Measurements from ENCODE around the gene BMP8A.
"Not testable (repeated sequence)": the region's sequence is repeated elsewhere in the genome, so short reads cannot be mapped to it uniquely, and the experiment has no call there.

The BMP8A gene, protein sequence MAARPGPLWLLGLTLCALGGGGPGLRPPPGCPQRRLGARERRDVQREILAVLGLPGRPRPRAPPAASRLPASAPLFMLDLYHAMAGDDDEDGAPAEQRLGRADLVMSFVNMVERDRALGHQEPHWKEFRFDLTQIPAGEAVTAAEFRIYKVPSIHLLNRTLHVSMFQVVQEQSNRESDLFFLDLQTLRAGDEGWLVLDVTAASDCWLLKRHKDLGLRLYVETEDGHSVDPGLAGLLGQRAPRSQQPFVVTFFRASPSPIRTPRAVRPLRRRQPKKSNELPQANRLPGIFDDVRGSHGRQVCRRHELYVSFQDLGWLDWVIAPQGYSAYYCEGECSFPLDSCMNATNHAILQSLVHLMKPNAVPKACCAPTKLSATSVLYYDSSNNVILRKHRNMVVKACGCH

DNA sequence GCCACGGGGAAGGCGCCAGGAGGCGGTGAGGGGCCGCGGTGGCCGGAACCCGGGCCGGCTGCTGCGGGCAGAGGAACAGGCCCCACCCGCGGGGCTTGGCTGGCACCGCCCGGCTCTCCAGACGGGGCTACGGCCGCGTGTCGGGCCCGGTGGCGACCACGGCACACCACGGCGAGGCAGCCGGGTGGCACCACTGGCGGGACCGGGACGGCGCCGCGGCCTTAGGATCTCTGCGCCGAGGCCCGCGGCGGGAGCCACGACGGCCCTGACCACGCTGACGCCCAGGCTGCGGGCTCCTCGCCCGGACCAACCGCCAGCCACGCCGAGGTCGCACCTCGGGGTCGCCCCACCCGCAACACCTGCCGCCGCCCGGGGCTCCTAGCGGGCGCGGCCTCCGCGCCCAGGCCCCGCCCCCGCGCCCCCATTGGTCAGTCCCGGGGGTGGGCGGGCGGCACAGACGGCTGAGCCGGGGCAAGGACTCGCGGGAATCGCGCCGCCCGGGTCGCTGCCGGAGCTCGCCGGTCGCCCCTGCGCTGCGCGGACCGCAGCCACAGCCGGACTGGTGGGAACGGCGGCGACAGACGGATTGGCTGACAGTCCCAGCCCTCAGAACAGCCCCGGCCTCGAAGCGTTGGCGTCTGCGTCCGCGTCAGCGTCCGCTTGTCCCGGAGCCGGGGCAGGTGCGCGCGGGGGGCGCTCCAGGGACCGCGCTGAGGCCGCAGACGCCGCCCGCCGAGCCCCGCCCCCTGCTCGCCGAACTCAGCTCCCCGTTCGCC is at the start of gene BMP8A:
Gene BMP8A, plus strand, starts transcription at position 491 of the 776 bp plus-strand sequence. CDS start 356 bp downstream, outside the sequence.
- DNase-seq = peak; percentile 42

DNA sequence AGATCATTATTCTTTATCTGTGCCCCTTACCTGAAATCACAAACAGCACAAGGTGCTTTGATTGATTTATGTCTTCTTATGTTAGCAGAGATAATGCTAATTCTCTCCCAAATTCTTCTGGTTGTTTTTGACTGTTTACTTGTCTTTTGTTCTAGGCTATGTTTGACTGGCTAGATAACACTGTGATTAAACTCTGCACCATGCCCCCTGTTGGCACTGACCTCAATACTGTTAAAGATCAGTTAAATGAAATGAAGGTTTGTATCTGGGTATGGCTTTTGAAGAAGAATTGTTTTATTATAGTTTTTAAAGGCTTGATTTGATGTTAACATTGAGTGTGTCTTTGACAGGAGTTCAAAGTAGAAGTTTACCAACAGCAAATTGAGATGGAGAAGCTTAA is 49.6 kb upstream of the BMP8A start:
- DNase-seq = no peak

DNA sequence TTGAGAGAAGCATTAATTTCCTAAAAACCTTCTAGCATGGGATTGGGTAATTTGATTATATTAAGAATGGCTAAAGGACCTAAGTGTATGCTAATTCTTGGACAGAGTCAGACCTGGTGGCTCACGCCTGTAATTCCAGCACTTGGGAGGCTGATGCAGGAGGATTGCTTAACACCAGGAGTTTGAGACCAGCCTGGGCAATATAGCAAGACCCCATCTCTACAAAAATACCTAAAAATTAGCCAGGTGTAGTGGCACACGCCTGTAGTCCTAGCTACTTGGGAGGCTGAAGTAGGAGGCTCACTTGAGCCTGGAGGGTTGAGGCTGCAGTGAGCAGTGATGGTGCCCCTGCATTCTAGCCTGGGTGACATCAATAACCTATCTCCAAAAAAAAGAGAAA is 45.9 kb upstream of the BMP8A start:
- DNase-seq = no peak

DNA sequence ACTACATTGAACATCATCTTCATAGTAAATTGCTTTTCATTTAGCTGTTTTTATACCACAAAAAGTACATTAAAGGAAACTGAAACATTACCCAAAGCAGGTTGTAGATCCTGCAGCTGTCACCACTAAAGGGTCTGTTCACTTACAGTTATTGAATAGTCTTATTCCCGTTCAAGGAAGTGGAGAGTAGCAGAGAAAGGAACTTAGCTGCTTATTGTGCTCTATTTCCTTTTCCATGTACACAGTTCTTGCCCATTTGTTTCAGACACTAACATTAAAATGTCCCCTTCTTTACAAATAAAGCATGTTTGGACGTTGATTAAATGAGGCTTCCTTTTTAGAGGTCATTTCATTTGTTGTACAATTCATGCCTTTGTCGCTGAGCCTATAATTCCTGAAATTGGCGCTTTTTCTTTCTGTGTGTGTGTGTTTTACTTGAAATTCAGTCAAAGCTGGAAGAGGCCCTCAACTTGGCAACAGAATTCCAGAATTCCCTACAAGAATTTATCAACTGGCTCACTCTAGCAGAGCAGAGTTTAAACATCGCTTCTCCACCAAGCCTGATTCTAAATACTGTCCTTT is 44.4 kb upstream of the BMP8A start:
- no peak for DNase-seq

DNA sequence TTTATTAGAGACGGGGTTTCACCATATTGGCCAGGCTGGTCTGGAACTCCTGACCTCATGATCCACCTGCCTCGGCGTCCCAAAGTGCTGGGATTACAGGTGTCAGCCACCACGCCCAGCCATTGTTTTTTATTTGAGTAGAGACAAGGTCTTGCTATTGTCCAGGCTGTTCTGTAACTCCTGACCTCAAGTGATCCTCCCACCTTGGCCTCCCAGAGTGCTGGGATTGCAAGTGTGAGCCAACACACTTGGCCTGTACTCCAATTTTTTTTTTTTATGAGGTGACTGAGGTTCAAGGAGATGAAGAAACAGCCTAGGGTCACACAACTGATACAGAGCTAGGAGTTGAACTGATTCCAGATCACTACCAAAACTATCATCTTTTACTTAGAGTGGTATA is 41.4 kb upstream of the BMP8A start:
- DNase-seq = not testable (repeated sequence)

DNA sequence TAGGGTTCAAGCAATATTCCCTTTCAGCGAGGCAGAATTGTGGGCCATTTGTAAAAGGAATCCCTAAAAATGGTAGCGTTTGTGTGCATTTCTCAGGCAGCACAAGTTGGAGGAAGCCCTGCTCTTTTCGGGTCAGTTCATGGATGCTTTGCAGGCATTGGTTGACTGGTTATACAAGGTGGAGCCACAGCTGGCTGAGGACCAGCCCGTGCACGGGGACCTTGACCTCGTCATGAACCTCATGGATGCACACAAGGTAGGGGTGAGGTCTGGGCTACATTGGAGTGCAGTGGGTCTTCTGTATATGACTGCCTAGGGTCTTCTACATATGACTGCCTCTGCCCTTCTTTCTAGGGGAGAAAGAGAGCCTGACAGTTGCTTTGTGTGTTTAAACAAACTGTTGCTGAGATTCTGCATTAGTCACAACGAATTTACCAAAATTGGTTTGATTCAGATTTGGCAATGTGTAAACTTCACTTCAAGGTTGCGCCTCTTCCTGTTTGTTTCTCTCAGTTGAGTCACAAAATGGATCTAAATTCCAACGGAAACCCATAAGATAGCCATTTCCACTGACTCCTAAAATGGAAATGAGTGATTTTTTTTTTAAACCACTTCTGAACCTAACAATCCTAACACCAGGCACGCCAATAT is 40.4 kb upstream of the BMP8A start:
- DNase-seq = no peak

DNA sequence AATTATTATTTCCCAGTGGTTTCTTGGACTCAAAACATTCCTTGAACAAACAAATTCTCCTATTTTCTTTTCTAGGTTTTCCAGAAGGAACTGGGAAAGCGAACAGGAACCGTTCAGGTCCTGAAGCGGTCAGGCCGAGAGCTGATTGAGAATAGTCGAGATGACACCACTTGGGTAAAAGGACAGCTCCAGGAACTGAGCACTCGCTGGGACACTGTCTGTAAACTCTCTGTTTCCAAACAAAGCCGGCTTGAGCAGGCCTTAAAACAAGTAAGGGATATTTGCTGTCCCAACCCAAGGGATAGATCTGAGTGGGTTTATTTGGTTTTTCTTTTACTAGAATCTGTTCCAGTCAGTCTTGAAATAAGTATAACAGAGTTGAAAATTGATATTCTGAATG is 39.4 kb upstream of the BMP8A start:
- no peak for DNase-seq

DNA sequence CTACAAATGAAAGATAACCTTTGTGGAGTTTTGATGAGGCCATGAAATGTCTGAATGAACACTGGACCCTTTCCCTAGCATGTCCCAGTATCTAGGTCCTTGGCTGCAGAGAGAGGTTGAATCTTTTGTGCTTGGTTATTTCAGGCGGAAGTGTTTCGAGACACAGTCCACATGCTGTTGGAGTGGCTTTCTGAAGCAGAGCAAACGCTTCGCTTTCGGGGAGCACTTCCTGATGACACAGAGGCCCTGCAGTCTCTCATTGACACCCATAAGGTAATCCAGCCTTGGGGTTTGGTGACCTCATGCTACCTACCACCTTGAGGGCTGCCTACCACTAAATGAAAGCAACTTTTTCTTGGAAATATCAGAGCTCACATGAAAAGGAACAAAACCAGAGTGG is 38.9 kb upstream of the BMP8A start:
- DNase-seq = no peak

DNA sequence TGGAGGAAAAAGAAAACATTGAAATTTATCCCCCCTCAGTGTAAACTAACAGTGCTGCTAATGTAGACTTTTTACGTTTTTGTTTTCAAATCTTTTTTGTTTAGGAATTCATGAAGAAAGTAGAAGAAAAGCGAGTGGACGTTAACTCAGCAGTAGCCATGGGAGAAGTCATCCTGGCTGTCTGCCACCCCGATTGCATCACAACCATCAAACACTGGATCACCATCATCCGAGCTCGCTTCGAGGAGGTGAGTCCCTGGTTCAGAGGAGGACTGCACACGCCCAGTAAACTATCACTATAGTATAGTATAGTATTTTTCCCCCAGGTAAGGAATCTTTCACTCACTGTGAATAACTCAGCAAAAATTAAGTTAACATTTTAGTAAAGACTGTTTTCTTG is 37.8 kb upstream of the BMP8A start:
- DNase-seq = no peak

DNA sequence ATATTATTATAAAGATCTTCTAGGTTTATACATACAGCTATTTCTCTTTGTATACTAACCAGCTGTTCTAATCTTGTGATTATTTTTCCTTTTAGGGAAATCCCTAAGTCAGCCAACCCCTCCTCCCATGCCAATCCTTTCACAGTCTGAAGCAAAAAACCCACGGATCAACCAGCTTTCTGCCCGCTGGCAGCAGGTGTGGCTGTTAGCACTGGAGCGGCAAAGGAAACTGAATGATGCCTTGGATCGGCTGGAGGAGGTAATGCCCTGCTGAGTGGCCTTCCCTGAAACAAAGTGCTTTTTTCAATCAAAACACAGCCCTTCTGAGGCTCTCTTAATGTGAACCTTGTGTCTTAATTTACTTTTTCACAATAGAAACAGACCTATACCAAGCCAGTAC is 32.4 kb upstream of the BMP8A start:
- no peak for DNase-seq

DNA sequence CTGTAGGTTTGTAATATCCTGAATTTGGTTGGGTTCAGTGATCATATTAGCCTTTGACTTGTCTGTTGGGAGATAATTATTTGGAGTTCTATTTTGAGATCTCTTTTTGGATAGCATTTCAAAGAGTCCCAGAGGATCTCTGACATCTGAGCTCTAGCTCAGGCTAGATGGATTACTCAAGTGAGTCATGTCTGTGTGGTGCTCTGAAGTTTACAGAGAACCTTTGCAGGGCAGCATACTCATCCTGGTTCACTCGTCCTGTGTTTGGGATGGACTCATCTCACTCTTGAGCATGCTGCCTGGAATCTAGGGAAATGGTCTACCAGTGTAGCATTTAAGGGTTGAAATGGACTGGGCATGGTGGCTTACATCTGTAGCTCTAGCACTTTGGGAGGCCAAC is 29.4 kb upstream of the BMP8A start:
- DNase-seq = no peak

DNA sequence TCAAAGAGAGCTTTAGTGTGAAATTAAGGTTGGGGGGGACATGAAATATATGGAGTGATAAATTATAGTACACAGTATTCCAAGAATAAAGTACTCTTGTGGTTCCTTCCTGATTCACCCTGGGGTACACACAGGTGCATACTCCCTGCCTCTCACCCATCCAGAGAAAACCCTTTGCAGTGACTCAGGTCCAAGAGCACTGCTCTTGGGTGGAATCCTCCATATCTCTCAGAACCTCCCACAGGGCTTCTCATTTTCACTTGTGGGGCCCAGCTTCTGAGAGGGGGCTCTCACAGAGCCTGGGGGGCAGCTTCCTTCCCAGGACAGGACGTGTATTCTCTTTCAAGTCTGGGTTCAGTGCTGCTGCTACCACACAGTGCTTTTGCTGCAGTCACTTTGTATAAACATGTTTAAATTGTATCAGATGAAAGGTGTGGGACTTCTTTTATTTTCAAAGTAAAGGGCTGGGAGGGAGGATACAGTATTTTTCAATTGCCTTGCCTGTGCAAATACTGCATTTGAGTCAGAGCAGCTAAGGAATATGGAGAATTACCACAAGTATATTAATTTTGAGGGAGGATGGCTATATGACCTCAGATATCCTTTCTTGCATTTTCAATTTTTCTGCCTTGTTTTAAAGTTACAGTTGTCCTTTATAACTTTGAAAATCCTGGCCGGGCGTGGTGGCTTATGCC is 24.9 kb upstream of the BMP8A start:
- no peak for DNase-seq

DNA sequence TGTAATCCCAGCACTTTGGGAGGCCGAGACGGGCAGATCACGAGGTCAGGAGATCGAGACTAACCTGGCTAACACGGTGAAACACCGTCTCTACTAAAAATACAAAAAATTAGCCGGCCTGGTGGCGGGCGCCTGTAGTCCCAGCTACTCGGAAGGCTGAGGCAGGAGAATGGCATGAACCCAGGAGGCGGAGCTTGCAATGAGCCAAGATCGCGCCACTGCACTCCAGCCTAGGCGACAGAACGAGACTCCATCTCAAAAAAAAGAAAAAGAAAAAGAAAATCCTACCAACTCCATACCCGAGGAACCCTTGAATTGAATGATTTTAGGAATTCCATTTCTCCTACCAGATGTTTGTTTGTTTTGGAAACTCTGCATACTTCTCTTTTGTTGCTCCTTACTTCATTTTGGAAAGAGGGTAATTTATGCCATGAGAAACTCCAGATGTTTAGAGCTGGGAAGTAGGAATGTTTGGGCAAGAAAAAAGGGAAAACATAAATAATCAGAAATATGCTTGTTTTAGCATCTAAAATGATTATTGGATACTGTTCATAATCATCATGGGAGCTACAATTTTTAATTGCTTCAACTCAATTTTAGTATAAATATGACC is 24.2 kb upstream of the BMP8A start:
- DNase-seq = not testable (repeated sequence)

DNA sequence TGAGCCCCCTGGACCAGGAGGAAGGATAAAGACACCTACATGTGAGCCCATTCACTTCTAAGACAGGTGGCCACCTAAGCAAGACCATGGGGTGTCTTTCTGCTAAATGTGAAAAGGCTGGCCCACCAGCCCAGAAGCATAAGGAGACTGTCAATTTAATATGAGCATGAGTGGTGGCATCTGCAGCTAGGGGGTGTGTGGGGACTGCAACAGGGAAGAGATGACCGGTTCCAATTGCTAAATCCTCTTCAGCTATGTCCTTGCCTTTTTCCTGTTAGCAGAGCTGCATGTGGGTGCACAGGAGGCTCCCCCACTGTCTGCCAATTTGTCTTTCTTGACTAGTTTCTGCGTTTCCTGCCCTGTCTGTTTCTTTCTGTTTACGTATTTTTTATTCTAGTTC is 22.3 kb upstream of the BMP8A start:
- DNase-seq = no peak

DNA sequence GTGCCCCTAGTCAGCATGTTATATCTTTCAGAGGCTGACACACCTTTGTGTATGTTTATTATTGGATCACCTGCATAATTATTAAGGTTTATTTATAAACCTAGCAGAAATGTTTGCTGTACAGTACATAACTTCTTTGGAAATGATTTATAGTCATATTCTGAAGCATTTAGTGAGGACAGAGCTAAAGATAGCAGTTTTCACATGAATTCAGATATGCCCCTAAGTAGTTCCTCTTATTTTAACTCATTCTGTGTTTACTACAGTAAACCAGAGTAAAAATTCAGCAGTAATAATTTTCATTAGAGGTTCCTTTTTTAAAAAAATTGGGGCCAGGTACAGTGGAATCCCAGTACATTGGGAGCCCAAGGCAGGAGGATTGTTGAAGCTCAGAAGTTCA is 21.4 kb upstream of the BMP8A start:
- DNase-seq = no peak

DNA sequence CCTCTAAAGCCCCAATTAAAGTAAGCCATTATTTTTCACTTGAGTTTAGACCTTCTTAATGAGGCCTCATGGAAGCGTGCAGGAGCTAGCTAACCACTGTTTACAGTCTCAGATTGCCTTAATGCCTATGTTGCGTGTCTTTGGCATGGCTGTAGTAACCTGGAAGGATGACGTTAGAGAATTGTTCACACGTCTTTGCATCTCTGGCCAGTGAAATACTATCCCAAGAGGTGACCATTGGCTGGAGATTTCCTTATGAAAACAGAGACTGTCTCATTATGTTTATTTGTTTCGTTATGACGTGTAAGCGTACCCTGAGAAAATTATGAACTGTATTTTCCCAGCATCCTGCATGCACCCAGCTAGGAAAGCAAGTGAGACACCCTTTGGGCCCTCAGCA is 18.6 kb upstream of the BMP8A start:
- DNase-seq = no peak

DNA sequence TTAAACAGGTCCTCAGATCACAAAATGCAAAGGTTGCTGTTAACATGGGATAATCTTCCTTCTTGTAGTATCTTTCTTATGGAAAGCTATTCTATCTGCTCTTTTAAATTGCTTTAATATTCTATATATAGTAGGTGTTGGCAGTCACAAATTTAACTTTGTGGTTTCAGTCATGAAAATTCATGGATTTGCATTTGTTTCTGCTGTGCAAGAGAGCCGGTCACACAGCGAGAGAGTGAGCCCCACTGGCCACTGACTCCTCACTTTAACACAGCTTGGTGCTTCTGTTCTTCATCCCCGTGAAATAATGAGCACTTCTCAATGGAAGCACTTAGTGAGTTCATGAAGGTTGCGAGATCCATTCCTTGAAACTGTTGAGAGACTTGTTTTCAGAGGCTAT is 18.1 kb upstream of the BMP8A start:
- DNase-seq = no peak

DNA sequence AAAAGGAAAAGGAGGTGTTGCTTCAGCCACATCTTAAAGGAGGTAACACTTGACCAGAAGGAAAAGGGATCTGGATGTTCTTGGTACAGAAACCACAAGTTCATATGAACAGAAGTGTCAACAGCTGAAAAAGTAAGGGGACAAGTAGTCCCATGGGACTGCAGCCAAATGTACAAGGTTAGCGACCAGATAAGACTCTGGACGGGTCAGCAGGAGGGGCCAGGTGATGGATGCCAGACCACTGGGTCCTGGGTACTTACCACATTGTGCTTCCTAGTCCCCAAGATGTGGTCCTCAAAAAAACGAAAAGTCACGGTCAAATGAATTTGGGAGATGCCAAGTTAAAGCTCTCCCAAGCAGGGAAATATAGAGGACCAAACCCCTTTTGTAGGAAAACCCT is 16.6 kb upstream of the BMP8A start:
- DNase-seq = no peak

DNA sequence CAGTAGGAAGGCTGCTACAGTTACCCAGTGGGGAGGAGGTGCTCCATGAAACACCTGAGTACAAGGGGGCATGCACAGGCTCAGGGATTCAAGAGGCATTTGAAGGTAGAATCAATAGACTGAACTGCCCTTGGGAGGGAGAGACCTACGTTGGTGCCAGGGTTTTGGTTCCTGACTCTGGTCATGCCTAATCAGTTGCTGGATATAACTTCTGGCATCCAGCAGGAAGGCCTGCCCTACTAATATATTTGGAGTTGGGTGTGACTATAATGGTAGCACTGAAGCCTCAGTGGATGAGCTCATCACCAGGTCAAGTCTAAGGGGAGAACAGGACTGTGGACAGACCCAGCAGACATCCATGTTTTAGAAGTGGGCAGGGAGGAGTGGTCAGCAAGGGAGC is 15.9 kb upstream of the BMP8A start:
- DNase-seq = not testable (repeated sequence)

DNA sequence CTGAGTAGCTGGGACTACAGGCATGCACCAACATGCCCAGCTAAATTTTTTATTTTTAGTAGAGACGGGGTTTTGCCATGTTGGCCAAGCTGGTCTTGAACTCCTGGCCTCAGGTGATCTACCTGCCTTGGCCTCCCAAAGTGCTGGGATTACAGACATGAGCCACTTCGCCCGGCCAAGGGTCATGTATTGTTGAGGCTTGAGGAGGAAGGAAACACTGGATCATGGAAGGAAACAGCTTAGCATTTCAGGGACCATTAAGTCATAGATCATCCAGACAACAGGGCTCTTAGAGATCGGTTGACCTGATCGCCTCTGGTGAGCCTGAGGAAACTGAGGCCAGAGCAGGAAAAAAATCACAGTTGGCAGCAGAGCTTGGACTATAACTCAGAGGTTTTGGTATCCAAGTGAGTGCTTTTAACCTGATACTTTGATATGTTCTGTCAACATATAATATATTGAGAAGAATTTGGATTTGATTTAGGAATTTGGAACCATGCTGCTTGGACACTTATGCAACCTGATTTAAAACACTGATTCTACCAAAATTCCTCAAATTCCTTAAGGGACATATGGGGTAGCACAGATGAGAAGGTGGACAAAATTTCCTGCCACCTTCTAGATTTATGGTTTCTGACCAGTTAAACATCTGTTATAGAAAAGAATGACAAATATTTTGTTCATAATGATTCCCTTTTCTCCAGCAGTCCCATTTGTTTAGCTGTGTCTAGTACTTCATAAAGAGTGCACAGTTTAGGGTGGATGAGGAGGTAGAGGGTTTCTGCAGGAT is 13.1 kb upstream of the BMP8A start:
- DNase-seq = no peak

DNA sequence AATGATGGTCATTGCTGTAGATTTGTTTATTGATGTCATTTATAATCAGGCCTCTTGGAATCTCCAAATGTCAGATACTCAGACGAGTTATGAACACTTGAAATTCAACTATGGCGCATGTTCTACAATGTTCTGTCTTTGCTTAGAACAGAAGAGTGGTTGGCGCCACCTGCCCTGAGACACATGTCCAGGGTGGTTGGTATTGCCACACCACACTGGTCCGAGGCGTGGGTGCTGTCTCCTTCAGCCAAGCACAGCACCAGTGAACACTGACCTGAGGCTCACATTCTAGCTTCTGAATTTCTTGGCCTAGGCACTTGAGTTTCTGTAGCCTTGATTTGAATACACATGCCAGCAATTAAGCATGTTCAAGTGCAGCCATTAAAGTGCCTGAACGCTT is 10.1 kb upstream of the BMP8A start:
- no peak for DNase-seq

DNA sequence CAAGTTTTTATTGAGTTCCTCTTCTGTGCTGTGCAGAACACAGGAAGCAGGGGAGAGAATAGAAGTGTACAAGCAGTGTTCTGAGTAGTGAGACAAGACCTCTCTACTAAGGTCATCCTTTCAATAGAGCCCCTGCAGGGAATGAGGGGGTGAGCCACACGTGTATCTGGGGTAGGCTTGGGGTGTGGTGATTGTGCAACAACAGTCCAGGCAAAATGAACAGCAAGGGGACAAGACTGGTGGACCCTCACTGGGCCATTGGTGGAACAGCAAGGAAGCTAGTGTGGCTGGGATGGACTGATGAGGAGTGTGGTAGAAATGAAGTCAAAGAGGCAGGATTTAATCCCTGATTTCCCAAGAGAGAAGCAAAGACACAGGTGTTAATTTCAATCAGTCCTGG is 8.2 kb upstream of the BMP8A start:
- DNase-seq = no peak

Data from hematopoietic multipotent progenitor cell treated with erythropoietin and hydrocortisone succinate and interleukin-3 and kit ligand, for 8 days (in vitro differentiated cells).